Epithelial cell of proximal tubule (primary cell): ENCODE results near the gene KIRREL3. TPM values are rescaled to one million over a fixed set of nuclear protein-coding genes. Genes with fewer than 3 reads are reported as not detected.

Experiments used
- DNase-seq: peaks from one replicate; pipeline ENCODE4 v3.0.0-alpha.2; 2011; ENCODE audit warnings: low read depth
- H3K4me3 ChIP-seq: 2 replicates; pipeline ENCODE4 v1.5.1; 2011; ENCODE audit warnings: low read depth, mild to moderate bottlenecking, low read length
- total RNA-seq: library from RNA; depleted of rRNA; stranded (reverse); fragments of >200 nt; gene quantifications from 2 replicates; pipeline ENCODE4 v1.2.3, GENCODE V29; 2015
- TF ChIP-seq, protein P1 (sequence below): conservative IDR thresholded peaks from 2 replicates; pipeline ENCODE4 v1.5.1; 2012; ENCODE audit warnings: low read depth, mild to moderate bottlenecking, low read length

KIRREL3 gene
- total RNA-seq, 1 donor from 2014 or later = 5.1 TPM

DNA sequence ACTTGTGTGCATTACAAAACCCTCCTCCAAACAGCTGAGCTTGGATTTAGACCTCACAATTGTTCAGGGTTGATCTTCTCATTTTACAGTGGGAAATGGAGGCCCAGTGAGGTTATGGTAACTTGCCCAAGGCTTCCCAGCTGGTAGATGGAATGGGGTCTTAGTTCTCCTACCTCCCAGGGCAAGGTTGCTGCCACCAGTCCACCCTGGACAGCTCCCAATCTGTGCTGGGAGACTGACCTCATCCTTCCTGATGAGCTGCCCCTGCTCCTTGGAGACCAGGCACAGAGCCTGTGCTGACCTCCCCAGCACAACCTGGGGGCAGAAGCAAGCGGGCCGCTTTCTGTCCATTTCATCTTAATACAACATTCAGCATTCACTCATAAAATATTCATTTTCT is 454.4 kb downstream of the KIRREL3 start:
- TF ChIP-seq, protein P1, sequence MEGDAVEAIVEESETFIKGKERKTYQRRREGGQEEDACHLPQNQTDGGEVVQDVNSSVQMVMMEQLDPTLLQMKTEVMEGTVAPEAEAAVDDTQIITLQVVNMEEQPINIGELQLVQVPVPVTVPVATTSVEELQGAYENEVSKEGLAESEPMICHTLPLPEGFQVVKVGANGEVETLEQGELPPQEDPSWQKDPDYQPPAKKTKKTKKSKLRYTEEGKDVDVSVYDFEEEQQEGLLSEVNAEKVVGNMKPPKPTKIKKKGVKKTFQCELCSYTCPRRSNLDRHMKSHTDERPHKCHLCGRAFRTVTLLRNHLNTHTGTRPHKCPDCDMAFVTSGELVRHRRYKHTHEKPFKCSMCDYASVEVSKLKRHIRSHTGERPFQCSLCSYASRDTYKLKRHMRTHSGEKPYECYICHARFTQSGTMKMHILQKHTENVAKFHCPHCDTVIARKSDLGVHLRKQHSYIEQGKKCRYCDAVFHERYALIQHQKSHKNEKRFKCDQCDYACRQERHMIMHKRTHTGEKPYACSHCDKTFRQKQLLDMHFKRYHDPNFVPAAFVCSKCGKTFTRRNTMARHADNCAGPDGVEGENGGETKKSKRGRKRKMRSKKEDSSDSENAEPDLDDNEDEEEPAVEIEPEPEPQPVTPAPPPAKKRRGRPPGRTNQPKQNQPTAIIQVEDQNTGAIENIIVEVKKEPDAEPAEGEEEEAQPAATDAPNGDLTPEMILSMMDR = no peak
- H3K4me3 ChIP-seq = no peak overlapping the region
- no peak for DNase-seq

DNA sequence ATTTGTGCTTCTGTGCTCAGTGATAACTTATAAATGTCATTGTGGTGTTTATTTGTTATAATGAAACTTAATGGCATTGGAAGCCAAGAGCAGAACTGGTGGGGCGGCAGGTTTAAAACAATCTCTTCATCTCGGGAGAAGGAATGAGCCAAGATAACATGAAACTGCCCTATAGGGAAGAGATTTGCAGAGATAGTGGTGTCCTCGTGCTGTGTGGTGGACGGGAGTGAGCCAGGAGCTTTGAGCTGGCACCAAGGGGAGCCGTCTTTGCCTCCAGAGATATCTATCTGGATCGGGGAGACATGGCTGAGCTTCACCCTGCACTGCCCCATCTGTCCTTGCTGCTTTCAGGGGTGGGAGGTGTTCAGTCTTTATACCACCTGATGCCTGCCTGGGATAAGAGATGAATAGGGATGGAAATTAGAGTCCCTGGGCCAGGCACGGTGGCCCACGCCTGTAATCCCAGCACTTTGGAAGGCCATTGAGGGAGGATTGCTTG is 455.5 kb downstream of the KIRREL3 start:
- H3K4me3 ChIP-seq = no peak overlapping the region
- DNase-seq = no peak
- TF ChIP-seq, protein P1 = no peak

DNA sequence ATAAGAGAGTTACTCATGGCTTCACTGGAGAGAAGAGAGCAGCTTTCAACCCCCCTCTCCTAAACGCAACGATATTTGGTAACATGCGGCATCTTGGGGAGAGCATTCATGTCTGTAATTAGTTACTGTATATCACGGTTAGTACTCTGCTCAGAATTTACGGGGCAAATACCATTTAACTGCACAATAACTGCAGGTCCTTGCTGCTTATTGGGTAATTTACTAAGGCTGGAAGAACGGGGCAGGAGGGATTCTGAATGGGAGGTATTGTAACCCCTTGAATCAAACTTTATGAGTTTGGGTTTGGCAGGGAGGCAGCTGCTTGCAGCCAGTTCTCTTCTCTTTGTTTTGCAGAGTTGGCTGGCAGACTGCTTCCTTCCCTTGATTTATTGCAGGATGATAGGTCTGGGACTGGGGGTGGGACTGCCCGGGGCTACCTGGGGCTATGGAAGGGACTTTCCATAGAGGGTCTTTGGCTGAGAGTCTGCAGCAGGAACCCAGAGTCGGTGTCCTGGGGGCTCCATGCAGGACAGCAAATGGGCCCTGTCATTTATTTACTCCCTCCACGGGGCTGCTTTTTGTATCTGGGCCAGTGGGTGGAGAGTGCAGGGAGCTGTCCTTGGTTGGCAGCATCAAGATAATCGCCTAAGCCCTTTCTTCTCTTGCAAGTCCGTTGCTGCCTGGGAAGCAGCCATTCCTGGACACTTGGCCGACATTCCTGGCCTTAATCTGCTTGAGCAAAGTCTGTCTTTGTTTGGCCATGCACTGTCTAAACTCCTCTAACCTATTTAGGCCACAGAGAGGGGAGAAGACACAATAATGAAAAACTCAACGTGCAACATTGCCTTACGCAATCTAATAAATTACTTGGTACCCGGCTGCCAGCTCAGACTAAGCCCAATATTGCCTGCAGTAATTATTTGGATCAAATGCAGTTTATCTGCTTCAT is 456.2 kb downstream of the KIRREL3 start:
- no peak overlapping the region for H3K4me3 ChIP-seq
- DNase-seq = no peak
- TF ChIP-seq, protein P1 = no peak

DNA sequence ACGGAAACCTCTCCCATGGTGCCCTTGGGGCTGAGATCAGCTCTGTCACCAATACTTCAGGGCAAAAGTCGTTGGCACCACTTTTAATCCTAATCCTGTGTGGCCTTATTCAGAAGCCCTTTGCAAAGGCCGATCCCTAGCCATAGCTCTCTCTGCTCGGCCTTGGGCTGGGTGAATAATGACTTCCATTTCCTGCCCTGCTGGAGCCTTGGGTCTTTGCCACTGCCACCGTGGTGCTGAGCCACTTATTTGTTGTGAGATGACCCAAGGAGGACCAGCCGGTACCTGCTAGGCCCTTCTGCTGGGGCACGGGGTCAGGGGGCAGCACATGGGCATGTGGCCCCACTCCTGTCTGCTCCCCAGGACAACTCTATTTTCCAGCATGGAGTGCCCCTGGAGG is 456.9 kb downstream of the KIRREL3 start:
- no peak overlapping the region for H3K4me3 ChIP-seq
- no peak for DNase-seq
- TF ChIP-seq, protein P1 = no peak

DNA sequence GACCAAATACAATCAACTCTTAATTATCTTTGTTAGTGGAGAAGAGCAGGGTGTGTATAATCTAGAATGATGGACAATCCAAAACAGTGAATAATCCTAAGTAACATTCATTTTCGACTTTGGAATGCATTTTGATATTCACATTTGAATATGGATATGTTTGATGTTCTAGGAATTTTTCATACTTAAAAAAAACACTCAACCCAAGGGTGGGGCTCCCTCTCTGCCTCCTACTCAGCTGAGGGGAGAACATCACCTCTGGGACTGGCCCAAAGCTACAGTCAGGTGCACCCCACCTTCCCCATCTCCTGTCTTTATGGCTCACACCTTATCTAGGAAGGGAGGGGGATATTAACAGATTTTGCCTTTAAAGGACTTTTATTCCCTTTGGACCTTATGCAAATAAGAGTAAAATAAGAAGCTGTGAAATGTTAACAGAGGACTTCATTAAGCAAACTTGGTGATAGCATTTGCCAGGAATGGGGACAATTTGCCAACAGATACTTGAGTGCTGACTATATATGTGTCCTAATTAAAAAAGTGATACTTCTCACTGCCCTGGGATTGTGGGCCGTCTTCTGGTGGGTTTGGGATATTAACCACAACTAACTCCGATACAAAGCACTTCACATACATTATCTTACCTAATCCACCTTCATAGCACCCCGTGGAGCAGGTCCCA is 458.1 kb downstream of the KIRREL3 start:
- H3K4me3 ChIP-seq = no peak overlapping the region
- TF ChIP-seq, protein P1 = no peak
- DNase-seq = no peak

DNA sequence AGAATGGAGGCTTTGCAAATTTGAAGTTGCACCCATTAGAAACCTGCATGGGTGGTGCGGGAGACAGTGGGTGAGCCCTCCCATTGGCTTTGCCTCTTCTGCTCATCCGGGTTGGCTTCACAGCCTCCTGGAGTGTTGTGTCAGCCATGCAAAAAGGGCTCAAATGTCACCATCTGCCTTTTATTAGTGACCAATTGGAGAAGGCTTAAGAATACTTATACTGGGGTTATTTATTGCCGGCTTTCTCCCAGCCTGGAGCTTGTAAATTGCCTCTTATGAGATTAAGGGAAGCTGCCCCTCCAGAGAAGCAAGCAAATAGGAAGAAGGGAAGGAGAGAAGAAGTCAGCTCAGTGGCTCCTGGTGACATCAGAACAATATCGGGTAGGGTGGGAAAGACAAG is 462.5 kb downstream of the KIRREL3 start:
- DNase-seq = no peak
- no peak overlapping the region for H3K4me3 ChIP-seq
- TF ChIP-seq, protein P1 = no peak
